Natural killer cell (primary cell): ENCODE results near the gene TMEM8B. TPM values are rescaled to one million over a fixed set of nuclear protein-coding genes. Genes with fewer than 3 reads are reported as not detected.

ENCODE experiments used
- ATAC-seq, 3 donors: fragments of 150-1000 bp in 2 of 3; fragments of 200-7000 bp in 1 of 3; cut with Tn5 transposase; 1 replicate in 1 of 3; 2 replicates in 2 of 3; pipeline ENCODE4 v1.10.0; 2021; ENCODE audit warnings: mild to moderate bottlenecking in 2 of 3, moderate library complexity in 2 of 3
- DNase-seq, 2 donors: peaks; one replicate each; pipeline versions ENCODE4 v3.0.0 to v3.0.0-alpha.2; 2013 to 2021; ENCODE audit warnings: mixed read lengths in 1 of 2
- H3K27ac ChIP-seq: one replicate; pipeline ENCODE4 v1.5.1; 2013; ENCODE audit warnings: mild to moderate bottlenecking, low read length
- H3K27me3 ChIP-seq: one replicate; pipeline ENCODE4 v1.6.1; 2013; ENCODE audit warnings: low read length; ENCODE audit not compliant: control insufficient read depth, insufficient read depth
- H3K36me3 ChIP-seq: one replicate; pipeline ENCODE4 v1.6.1; 2013; ENCODE audit warnings: low read length; ENCODE audit not compliant: control insufficient read depth, insufficient read depth
- H3K4me1 ChIP-seq: one replicate; pipeline ENCODE4 v1.6.1; 2013; ENCODE audit warnings: low read length; ENCODE audit not compliant: control insufficient read depth, insufficient read depth
- H3K4me3 ChIP-seq: one replicate; pipeline ENCODE4 v1.5.1; 2013; ENCODE audit warnings: low read length
- H3K9me3 ChIP-seq: one replicate; pipeline ENCODE4 v1.6.1; 2013; ENCODE audit warnings: low read length; ENCODE audit not compliant: control insufficient read depth, insufficient read depth
- H3K27ac Mint-ChIP-seq, 2 donors: one replicate each; pipeline ENCODE4 v1.8.0; 2022; ENCODE audit warnings: mild to moderate bottlenecking in 2 of 2, mixed read lengths in 2 of 2, moderate library complexity in 1 of 2
- H3K27me3 Mint-ChIP-seq, 2 donors: one replicate each; pipeline ENCODE4 v1.8.0; 2022; ENCODE audit warnings: low read depth in 2 of 2, mixed read lengths in 2 of 2
- H3K36me3 Mint-ChIP-seq: one replicate; pipeline ENCODE4 v1.8.0; 2022; ENCODE audit warnings: mixed read lengths
- H3K4me1 Mint-ChIP-seq, 2 donors: one replicate each; pipeline ENCODE4 v1.8.0; 2022; ENCODE audit warnings: mixed read lengths in 2 of 2
- H3K4me3 Mint-ChIP-seq: one replicate; pipeline ENCODE4 v1.8.0; 2022; ENCODE audit warnings: mild to moderate bottlenecking, moderate library complexity, mixed read lengths
- H3K9me3 Mint-ChIP-seq, 2 donors: one replicate each; pipeline ENCODE4 v1.8.0; 2022; ENCODE audit warnings: mixed read lengths in 2 of 2
- CTCF ChIP-seq: fragments of 200-600 bp; IDR thresholded peaks from one replicate; pipeline ENCODE4 v1.8.0; 2022; ENCODE audit warnings: antibody characterized with exemption
- WGBS: methylation state at CpG from one replicate; pipeline ENCODE4 v1.1.7; 2013; ENCODE audit warnings: missing lambda C conversion rate; ENCODE audit not compliant: insufficient coverage; 5-methylcytosine and 5-hydroxymethylcytosine counted together
- intact Hi-C: fragments of 100-400 bp; cut with micrococcal nuclease; formaldehyde crosslinking; loops from one replicate; pipeline ENCODE4 v1.14.2; 2022
- total RNA-seq, 4 donors: library from RNA; stranded (reverse); fragments of 120-200 nt in 1 of 4; gene quantifications; one replicate each; pipeline versions ENCODE4 v1.2.3 to v1.2.4, GENCODE V29; 2013 to 2022

Gene TMEM8B
- total RNA-seq, 3 donors from 2014 or later (not counting 1 experiment from before 2014, with no cell fraction given), result 5.2 to 7.8 (median 5.4) TPM

GRCh38 chr9:35811381-35812024, 17.5 kb upstream of the TMEM8B start:
- intact Hi-C loops, result loop anchor here (10.0 kb wide), 2 partner anchors 333 to 697 kb away; partner anchors contain the start of gene ATOSB

GRCh38 chr9:35812025-35812602, 16.9 kb upstream of the TMEM8B start, which contains the start of gene SPAG8:
SPAG8 (minus strand) TSS chr9:35812262; CDS start chr9:35812147, 115 bp downstream.
- Histone ChIP-seq H3K36me3 (no peaks in the 10 kb centered on the region), H3K27me3 (no peaks in the 10 kb centered on the region), H3K4me1 (peaks cover 38% of the 10 kb centered on the region), H3K4me3 (peak within 1 kb of the TSS; percentile 33), H3K27ac (peak within 1 kb of the TSS; percentile 70), H3K9me3 (no peaks in the 10 kb centered on the region)
- Mint-ChIP-seq H3K4me3 (peak within 1 kb of the TSS; percentile 92), H3K36me3 (no peaks in the 10 kb centered on the region), H3K27me3 (no peaks in the 10 kb centered on the region), H3K9me3 (no peaks in the 10 kb centered on the region), H3K27ac (peak within 1 kb of the TSS; percentile 95 to 98), H3K4me1 (peaks cover 43 to 49% of the 10 kb centered on the region in 2 donors)
- DNase-seq, result peak; percentile 93 to 99
- 2% methylated on average over 27 of the region's 28 CpGs for WGBS
- no peak for TF ChIP-seq CTCF
- intact Hi-C loops, result loop anchor here (10.0 kb wide), 2 partner anchors 333 to 697 kb away; partner anchors contain the start of gene ATOSB
- ATAC-seq, result peak; percentile 64 to 80 (median 71)

More at GRCh38 chr9:35811381-35812024, 17.5 kb upstream of the TMEM8B start:
- DNase-seq (no peak), ATAC-seq (no peak)
- Mint-ChIP-seq H3K27ac (peak overlapping the region; percentile 95 to 98), H3K4me1 (peaks cover 43 to 47% of the 10 kb centered on the region in 2 donors), H3K27me3 (no peaks in the 10 kb centered on the region), H3K9me3 (no peaks in the 10 kb centered on the region), H3K4me3 (peak overlapping the region; percentile 92), H3K36me3 (no peaks in the 10 kb centered on the region)
- 14% methylated on average over 12 of the region's 12 CpGs for WGBS
- Histone ChIP-seq H3K27ac (peak overlapping the region; percentile 70), H3K4me3 (peak overlapping the region; percentile 33), H3K9me3 (no peaks in the 10 kb centered on the region), H3K27me3 (no peaks in the 10 kb centered on the region), H3K4me1 (peaks cover 38% of the 10 kb centered on the region), H3K36me3 (peaks cover 3% of the 10 kb centered on the region)
- TF ChIP-seq CTCF, result no peak

- Mint-ChIP-seq H3K36me3 (no peaks in the 10 kb centered on the region), H3K27ac (peak overlapping the region; percentile 96 to 98), H3K9me3 (no peaks in the 10 kb centered on the region), H3K27me3 (no peaks in the 10 kb centered on the region), H3K4me3 (peak overlapping the region; percentile 98), H3K4me1 (peaks cover 43 to 53% of the 10 kb centered on the region in 2 donors)
- Histone ChIP-seq H3K4me1 (peaks cover 38% of the 10 kb centered on the region), H3K27ac (peak overlapping the region; percentile 82), H3K4me3 (no peak overlapping the region), H3K27me3 (no peaks in the 10 kb centered on the region), H3K9me3 (no peaks in the 10 kb centered on the region), H3K36me3 (no peaks in the 10 kb centered on the region)
- 91% methylated on average over 10 of the region's 10 CpGs for WGBS
- no peak for TF ChIP-seq CTCF
- intact Hi-C loops, result loop anchor here (2.0 to 10.0 kb wide), 3 partner anchors 81 to 699 kb away; partner anchors contain the start of genes ATOSB, CREB3 and TLN1
- peak in 1 of 2 donors; percentile 14 for DNase-seq
- no peak for ATAC-seq
Measured at GRCh38 chr9:35813434-35814105, 15.5 kb upstream of the TMEM8B start.
